GM12872 (cell line): ENCODE measurements around the gene GSC2.

Experiments used
- TF ChIP-seq, protein P1 (sequence below): IDR thresholded peaks from 3 replicates; pipeline ENCODE4 v1.5.1; 2011; ENCODE audit warnings: low read depth, mild to moderate bottlenecking, low read length, moderate library complexity; ENCODE audit not compliant: insufficient read depth

GSC2 gene

DNA sequence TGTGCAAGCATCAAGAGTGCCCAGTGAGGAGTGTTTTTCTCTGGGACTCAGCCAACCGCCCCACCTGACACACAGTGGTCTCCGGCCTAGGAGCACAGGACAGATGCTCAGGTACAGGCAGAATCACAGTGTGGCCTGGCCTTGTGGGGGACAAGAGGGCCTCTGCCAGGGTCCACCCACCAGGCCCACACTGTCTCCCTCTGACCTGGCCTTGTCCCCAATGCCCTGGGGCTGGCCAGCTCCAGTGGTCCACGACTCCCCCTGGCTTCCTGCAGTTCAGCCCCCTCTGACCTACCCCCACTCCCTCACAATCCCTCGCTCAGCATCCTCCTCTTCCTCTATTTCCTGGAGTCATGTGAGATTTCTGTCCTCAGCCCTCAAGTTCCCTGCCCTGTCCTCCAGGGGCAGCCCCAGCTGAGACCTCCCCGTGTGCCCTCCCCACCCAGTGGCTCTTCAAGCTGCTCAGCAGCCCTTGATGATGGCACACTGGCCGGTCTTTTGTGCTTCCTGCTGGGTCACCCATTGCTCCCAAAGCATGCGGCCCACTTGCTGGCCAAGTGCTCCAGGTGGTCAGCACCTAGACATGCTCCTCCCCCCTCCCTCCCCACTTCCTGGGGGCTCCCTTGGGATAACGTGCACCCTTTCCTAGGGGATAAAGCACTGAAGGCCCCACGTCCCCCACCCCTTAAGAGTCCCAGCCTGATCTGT, 17.2 kb downstream of the GSC2 start:
- TF ChIP-seq, protein P1, sequence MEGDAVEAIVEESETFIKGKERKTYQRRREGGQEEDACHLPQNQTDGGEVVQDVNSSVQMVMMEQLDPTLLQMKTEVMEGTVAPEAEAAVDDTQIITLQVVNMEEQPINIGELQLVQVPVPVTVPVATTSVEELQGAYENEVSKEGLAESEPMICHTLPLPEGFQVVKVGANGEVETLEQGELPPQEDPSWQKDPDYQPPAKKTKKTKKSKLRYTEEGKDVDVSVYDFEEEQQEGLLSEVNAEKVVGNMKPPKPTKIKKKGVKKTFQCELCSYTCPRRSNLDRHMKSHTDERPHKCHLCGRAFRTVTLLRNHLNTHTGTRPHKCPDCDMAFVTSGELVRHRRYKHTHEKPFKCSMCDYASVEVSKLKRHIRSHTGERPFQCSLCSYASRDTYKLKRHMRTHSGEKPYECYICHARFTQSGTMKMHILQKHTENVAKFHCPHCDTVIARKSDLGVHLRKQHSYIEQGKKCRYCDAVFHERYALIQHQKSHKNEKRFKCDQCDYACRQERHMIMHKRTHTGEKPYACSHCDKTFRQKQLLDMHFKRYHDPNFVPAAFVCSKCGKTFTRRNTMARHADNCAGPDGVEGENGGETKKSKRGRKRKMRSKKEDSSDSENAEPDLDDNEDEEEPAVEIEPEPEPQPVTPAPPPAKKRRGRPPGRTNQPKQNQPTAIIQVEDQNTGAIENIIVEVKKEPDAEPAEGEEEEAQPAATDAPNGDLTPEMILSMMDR, result no peak

DNA sequence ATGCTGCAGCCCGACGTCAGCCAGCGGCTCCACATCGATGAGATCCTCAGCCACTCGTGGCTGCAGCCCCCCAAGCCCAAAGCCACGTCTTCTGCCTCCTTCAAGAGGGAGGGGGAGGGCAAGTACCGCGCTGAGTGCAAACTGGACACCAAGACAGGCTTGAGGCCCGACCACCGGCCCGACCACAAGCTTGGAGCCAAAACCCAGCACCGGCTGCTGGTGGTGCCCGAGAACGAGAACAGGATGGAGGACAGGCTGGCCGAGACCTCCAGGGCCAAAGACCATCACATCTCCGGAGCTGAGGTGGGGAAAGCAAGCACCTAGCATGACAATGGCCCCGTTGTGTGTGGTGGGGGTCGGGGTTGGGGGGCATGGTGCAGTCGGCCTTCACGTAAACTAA, 17.9 kb downstream of the GSC2 start:
- TF ChIP-seq, protein P1, result no peak

- TF ChIP-seq, protein P1, result no peak
These were observed 18.4 kb downstream of the GSC2 start for GRCh38 chr22:19131685-19132015.

GRCh38 chr22:19130959-19131684, 19.0 kb downstream of the GSC2 start, which contains the start of gene TSSK2:
TSSK2 (plus strand) TSS chr22:19131308; CDS start chr22:19131400, 92 bp downstream.
- TF ChIP-seq, protein P1, result no peak

GRCh38 chr22:19129871-19130270, 20.2 kb downstream of the GSC2 start:
- TF ChIP-seq, protein P1, result no peak

- TF ChIP-seq, protein P1, result no peak
These were observed 21.0 kb downstream of the GSC2 start for GRCh38 chr22:19128946-19129727.

- TF ChIP-seq, protein P1, result no peak
These were observed 22.1 kb downstream of the GSC2 start for GRCh38 chr22:19128009-19128401.
